ENCODE results near the gene FBXO42.

FBXO42 gene

GRCh38 chr1:16342331-16343062, 9.8 kb downstream of the FBXO42 start:
- no peak for TF ChIP-seq POLR2AphosphoS5 (IDR thresholded peaks at IDR 0.05; ENCODE audit: low read depth, low read length)
- no peak for DNase-seq (ENCODE audit: insufficient read length)
- no peak for FAIRE-seq

DNA sequence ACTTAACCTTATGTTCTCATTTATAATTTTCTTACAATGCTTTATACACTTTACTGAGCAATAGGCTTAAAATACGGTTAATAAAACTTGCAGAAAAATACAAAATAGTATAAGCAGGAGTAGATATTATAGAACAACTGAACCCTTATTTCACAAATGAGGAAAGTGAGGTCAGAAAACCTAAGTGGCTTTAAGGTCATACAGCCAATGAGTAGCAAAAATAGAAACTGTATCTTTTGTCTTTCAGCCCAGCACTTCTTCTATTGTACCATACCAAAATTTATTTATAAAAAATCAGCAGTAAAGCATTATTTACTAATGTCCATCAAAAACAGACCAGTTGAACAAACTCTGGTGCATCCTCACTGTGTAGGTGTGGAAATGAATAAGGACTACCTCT, 11.6 kb downstream of the FBXO42 start:
- no peak for TF ChIP-seq POLR2AphosphoS5 (IDR thresholded peaks at IDR 0.05; ENCODE audit: low read depth, low read length)
- no peak for TF ChIP-seq TAF1 (IDR thresholded peaks at IDR 0.05; ENCODE audit: borderline replicate concordance, low read depth, low read length)
- TF ChIP-seq POLR2A (IDR thresholded peaks at IDR 0.05; ENCODE audit: low read depth, low read length) = no peak
- FAIRE-seq (no peak), DNase-seq (ENCODE audit: insufficient read length) (no peak)

- TF ChIP-seq POLR2A (IDR thresholded peaks at IDR 0.05; ENCODE audit: low read depth, low read length) (no peak), POLR2AphosphoS5 (IDR thresholded peaks at IDR 0.05; ENCODE audit: low read depth, low read length) (no peak), TAF1 (IDR thresholded peaks at IDR 0.05; ENCODE audit: borderline replicate concordance, low read depth, low read length) (no peak)
- DNase-seq (ENCODE audit: insufficient read length) = no peak
- FAIRE-seq = no peak
Measured at GRCh38 chr1:16338961-16339360, 13.3 kb downstream of the FBXO42 start.

DNA sequence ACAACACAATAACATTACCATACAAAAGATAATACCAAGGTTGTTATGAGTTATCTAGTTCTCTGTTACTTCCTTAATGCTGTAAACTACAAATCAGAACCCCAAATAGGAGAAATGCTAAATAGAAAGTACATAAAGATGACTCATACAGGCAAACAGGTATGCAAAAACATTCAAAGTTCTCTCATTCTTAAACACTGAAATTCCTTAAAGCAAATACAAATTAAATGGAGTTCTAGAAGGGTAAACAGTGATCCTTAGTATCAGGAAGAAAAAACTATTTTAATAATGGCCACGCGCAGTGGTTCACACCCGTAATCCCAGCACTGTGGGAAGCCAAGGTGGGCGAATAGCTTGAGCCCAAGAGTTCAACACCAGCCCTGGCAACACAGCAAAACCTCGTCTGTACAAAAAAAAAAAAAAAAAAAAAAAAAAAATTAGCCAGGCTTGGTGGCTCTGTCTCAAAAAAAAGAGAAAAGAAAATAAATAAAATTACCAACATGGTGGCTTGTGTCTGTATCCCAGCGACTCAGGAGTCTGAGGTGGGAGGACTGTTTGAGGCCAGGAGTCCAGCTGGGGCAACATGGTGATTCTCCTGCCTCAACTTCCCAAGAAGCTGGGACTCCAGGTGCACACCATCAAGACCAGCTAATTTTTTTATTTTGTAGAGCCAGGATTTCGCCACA, 17.5 kb downstream of the FBXO42 start:
- DNase-seq (ENCODE audit: insufficient read length) (no peak), FAIRE-seq (no peak)
- TF ChIP-seq POLR2A (IDR thresholded peaks at IDR 0.05; ENCODE audit: low read depth, low read length) (no peak), POLR2AphosphoS5 (IDR thresholded peaks at IDR 0.05; ENCODE audit: low read depth, low read length) (no peak), TAF1 (IDR thresholded peaks at IDR 0.05; ENCODE audit: borderline replicate concordance, low read depth, low read length) (no peak)

DNA sequence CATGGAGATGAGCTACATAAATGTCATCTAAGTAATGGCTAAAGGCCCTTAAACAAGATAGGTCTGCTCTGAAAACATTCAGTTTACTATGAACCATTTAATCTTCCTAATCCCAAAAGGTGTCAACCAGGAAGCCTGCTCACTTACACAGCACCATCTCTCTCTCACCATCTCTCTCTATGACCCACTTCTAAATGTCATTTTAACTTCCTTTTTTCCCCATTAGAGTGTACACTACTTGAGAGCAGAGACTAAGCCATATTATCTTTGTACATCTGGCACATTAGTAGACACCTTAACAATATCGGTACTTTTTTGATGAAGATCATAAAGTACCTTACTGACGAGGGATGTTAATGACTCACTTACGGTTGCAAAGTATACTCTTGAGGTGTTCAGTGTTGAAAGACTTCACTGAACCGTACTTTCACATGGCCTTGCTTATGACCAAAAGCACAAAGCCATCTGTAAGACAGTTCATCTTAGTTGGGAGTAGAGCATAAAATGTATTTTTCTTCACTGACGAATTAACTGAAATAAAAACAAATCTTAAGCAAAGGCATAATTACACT, 25.4 kb downstream of the FBXO42 start:
- DNase-seq (ENCODE audit: insufficient read length) (no peak), FAIRE-seq (peak; percentile 36)
- TF ChIP-seq POLR2A (IDR thresholded peaks at IDR 0.05; ENCODE audit: low read depth, low read length) = no peak
- no peak for TF ChIP-seq POLR2AphosphoS5 (IDR thresholded peaks at IDR 0.05; ENCODE audit: low read depth, low read length)
- no peak for TF ChIP-seq TAF1 (IDR thresholded peaks at IDR 0.05; ENCODE audit: borderline replicate concordance, low read depth, low read length)

- no peak for DNase-seq (ENCODE audit: insufficient read length)
- no peak for TF ChIP-seq TAF1 (IDR thresholded peaks at IDR 0.05; ENCODE audit: borderline replicate concordance, low read depth, low read length)
- TF ChIP-seq POLR2AphosphoS5 (IDR thresholded peaks at IDR 0.05; ENCODE audit: low read depth, low read length) = no peak
- no peak for TF ChIP-seq POLR2A (IDR thresholded peaks at IDR 0.05; ENCODE audit: low read depth, low read length)
- no peak for FAIRE-seq
Measured at GRCh38 chr1:16324456-16324890, 27.8 kb downstream of the FBXO42 start.

DNA sequence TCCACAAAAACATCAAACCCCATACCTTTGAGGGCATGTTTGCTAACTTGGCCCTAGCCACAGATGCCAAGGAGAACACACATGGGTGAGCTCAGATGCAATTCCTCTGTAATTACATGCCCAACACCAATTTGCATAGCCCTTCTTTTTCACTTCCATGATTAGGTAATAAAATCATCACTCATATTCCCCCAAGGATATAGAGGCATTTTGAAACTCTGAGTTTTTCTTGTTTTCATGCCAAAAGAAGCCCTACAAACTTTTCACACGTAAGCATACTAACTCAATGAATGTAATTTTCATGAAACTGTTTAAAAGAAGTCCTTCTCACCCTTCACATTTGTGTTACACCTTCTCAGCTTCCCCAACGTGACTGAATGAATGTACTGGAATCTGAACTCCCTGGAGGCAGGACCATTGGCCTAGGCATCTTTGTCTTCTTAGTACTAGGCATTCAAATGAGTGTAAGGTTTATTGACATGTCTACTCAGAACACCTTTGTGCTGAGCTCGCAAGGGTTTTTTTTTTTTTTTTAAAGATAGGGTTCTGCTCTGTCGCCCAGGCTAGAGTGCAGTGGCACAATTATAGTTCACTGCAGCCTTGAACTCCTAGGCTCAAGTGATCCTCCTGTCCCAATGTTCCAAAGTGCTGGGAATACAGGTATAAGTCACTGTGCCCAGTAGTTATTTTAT, 31.0 kb downstream of the FBXO42 start:
- DNase-seq (ENCODE audit: insufficient read length) (no peak), FAIRE-seq (no peak)
- TF ChIP-seq POLR2A (IDR thresholded peaks at IDR 0.05; ENCODE audit: low read depth, low read length) = no peak
- no peak for TF ChIP-seq POLR2AphosphoS5 (IDR thresholded peaks at IDR 0.05; ENCODE audit: low read depth, low read length)
- TF ChIP-seq TAF1 (IDR thresholded peaks at IDR 0.05; ENCODE audit: borderline replicate concordance, low read depth, low read length) = no peak

GRCh38 chr1:16318555-16318954, 33.7 kb downstream of the FBXO42 start:
- FAIRE-seq = no peak
- TF ChIP-seq POLR2A (IDR thresholded peaks at IDR 0.05; ENCODE audit: low read depth, low read length) (no peak), TAF1 (IDR thresholded peaks at IDR 0.05; ENCODE audit: borderline replicate concordance, low read depth, low read length) (no peak), POLR2AphosphoS5 (IDR thresholded peaks at IDR 0.05; ENCODE audit: low read depth, low read length) (no peak)
- no peak for DNase-seq (ENCODE audit: insufficient read length)

- FAIRE-seq (no peak), DNase-seq (ENCODE audit: insufficient read length) (no peak)
- TF ChIP-seq POLR2A (IDR thresholded peaks at IDR 0.05; ENCODE audit: low read depth, low read length) = no peak
- no peak for TF ChIP-seq POLR2AphosphoS5 (IDR thresholded peaks at IDR 0.05; ENCODE audit: low read depth, low read length)
- TF ChIP-seq TAF1 (IDR thresholded peaks at IDR 0.05; ENCODE audit: borderline replicate concordance, low read depth, low read length) = no peak
Measured at GRCh38 chr1:16315437-16315836, 36.8 kb downstream of the FBXO42 start.

- FAIRE-seq = no peak
- TF ChIP-seq TAF1 (IDR thresholded peaks at IDR 0.05; ENCODE audit: borderline replicate concordance, low read depth, low read length) = no peak
- no peak for TF ChIP-seq POLR2AphosphoS5 (IDR thresholded peaks at IDR 0.05; ENCODE audit: low read depth, low read length)
- no peak for TF ChIP-seq POLR2A (IDR thresholded peaks at IDR 0.05; ENCODE audit: low read depth, low read length)
- DNase-seq (ENCODE audit: insufficient read length) = no peak
Measured at GRCh38 chr1:16307222-16307621, 45.1 kb downstream of the FBXO42 start.

All from GM12892 (cell line).